ENCODE measurements around the gene PFKFB4.
"Not testable (repeated sequence)": the region's sequence is repeated elsewhere in the genome, so short reads cannot be mapped to it uniquely, and the experiment has no call there.

PFKFB4 gene

DNA sequence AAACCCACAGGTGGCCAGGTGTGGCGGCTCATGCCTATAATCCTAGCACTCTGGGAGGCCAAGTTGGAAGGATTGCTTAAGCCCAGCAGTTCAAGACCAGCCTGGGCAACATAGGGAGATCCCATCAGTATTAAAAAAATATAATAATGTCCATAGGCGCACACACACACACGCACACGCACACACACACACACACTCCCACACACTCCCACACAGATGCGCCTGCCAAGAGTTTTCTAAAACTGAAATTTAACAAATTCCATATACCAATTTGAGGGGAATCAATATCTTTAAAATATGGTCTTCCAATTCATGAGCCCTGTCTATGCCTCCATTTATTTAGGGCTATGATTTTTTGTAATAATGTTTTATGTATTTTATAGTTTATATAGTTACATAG lies 69.7 kb downstream of the PFKFB4 start:
- no peak for DNase-seq

DNA sequence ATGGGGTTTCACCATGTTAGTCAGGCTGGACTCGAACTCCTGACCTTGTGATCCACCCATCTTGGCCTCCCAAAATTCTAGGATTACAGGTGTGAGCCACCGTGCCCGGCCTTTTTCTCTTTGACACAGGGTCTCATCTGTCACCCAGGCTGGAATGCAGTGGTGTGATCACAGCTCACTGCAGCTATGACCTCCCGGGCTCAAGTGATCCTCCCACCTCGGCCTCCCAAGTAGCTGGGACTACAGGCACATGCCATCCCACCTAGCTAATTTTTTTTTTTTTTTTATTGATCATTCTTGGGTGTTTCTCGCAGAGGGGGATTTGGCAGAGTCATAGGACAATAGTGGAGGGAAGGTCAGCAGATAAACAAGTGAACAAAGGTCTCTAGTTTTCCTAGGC lies 73.8 kb downstream of the PFKFB4 start:
- not testable (repeated sequence) for DNase-seq

DNA sequence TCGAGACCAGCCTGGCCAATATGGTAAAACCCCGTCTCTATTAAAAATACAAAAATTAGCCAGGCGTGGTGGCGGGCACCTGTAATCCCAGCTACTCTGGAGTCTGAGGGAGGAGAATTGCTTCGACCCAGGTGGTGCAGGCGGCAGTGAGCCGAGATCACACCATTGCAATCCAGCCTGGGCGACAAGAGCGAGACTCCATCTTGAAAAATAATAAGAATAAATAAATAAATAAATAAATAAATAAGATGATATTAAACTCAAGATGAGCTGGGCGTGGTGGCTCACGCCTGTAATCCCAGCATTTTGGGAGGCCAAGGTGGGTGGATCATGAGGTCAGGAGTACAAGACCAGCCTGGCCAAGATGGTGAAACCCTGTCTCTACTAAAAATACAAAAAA lies 75.7 kb downstream of the PFKFB4 start:
- not testable (repeated sequence) for DNase-seq

DNA sequence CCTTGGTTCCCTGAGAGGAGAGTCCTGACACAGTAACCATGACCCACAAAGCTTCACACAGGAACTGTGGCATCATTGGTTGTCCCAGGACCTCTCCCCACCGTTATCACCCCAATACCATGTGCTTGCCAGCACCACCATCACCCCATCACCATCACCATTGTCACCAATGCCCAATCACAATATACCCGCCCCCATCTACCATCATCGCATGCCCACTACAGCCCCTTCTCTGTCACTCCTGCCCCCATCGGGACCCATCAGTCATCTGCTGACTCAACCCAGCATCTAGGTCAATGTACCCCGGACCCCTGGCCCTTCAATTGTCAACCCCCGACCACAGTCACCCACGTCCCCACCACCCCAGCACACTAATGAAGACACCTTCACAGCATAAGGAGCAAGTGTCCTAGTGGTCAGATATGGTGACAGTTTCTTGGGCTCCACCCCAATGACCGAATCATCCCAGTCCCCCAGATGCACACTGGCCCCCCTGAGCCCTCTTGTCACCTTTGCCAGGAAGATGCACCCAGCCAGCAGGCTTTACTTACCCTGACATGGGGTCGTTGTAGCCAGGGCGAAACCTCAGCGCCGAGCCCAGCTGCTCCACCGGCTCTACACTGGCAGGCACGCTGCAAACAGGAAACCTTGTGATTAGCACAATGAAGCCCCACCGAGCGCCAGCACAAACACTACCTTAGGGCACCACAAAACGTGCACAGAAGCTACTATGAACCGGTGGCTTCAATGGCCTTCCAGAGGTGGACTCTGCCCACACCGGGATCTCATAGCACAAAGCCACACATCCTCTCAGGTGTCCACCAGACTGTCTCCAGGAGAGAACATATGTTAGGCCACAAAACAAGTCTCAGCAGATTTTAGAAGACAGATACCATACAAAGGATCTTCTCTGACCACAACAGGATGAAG lies 77.7 kb downstream of the PFKFB4 start:
- peak; percentile 78 for DNase-seq

DNA sequence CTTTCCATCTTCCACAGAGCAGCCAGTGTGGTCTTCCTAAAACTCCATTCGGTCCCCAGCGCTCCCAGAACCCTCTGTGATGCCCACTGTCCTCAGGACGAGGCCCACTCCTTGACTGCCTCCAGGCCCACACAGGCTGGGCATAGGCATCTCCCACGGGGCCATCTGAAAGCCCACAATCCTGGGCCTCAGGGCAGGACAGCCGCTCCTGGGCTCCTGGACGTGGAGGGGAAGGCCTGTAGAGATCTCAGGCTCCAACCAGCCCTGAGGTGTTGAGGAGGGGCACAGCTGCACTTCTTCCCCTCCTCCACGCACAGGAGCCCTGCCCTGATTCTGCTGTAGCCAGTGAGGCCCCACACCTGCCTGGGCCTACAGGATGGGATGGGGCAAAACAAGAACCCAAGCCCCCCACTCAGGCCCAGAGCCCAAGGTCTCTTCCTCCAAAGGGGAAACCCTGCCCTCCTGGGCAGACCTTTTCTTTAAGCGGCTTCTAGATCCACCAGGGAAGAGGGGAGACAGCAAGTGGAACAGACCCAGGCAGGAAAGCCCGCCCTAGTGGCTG lies 78.6 kb downstream of the PFKFB4 start:
- DNase-seq: no peak

DNA sequence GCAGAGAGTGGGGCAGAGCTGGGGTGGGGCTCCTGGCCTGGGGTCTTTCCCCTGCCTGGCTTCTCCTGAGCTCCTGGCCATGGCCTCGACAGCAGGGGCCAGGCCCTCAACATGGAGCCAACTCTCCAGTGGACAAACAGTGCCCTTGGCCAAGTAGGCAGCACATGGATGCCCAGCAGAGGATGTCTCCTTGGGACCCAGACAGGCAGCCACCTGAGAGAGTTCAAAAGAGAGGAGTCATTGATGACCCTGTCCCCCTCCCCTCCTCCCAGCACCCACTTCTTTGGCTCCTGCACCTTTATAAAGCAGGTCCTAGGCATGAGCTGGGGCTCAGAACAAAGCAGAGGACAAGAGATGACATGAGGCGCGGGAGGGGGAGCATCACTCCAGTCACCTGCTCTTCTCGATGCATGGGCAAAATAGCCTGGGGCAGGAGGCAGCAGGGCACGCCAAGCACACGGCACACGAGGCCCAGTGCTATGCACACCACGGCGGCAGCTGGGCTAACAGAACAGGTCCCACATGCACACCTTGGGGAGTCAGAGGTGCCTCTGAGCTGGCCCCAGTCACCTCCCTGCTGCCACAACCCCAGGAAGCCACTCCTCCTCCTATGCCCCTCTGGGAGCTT lies 80.1 kb downstream of the PFKFB4 start:
- DNase-seq: no peak

DNA sequence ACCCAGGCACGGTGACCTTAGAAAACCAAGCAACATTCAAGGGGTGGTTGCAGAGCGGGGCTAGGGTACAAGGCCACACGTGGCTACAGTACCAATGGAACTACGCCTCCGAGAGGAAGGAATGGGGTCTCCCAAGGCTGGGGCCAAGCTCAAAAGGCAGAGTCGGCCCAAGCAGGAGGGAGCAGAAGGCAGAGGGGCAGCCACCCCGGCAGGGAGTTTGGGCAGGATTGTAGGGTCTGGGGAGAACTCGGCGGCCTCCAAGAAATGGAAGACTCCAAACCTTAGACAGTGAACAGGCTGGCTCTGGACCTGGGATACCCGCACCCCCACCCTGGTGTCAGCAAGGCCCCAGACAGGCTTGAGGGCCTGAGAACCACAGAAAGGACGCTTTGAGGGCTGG lies 81.4 kb downstream of the PFKFB4 start:
- DNase-seq: no peak

DNA sequence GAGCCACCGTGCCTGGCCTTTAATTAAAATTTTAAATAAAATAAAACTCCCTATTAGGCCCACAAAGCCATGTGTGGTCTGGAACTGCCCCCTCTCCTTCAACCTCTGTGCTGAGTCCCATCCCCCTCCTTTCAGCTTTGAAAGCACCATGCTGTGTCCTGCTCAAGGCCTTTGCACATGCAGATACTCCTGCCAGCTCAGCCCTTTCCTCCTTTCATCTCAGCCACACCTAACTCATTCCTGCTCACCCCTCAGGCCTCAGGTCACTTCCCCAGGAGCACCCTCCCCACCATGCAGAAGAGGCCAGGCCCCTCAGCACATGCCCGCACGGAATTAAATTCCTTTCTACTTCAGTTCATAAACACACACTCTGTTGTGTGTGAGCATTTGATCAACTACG lies 82.0 kb downstream of the PFKFB4 start:
- DNase-seq: no peak

DNA sequence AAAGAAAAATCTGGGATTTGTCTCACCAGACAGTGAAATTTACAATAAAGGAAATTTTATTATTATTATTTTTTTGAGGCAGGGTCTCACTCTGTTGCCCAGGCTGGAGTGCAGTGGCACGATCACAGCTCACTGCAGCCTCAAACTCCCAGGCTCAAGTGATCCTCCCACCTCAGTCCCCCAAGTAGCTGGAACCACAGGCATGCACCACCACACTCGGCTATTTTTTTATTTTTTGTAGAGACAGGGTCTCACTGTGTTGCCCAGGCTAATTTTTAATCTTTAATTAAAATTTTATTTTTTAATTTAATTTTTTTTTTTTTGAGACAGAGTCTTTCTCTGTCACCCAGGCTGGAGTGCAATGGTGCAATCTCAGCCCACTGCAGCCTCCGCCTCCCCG lies 82.6 kb downstream of the PFKFB4 start:
- not testable (repeated sequence) for DNase-seq

DNA sequence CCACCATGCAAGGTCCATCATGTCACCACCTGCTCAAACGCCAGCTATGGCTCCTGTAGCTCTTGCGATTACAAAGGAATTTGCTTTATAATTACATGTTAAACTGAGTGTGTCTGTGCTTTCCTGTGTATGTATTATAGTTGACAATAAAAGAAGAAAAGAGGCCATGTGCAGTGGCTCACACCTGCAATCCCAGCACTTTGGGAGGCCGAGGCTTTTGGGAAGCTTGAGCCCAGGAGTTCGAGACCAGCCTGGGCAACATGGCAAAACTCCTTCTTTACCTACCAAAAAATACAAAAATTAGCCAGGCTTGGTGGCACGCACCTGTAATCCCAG lies 83.0 kb downstream of the PFKFB4 start:
- DNase-seq: no peak

DNA sequence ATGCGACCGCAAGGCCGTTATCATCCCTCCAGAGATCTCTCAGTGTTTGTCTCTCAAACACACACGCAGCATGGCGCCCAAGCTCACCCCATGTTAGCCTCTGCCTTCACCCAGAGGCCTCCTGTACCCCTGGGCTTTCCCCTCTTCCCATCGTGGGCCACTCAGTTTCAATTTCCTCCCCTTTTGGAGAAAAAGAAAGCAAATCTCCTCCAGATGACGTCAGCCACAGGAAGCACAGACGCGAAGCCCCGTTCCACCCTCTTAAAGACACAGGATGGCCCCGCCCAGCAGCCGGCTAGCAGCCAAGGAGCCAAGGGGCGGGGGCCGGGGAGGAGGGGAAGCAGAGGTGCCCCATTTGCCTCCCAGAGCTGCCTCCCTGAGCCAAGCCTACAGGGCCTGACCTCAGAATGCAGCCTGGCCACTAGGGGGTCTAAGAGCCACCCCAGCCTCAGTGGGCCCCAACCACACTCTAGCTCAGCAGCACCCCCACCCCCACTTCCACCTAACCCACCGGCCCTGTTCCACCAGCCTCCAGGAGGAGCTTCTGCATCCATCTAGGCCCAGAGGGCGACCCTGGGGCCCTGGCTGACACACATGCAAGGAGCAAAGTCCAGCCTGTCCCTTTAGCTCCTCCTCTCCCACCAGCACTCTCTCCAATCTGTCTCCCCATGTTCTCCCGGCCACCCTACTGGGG lies 83.5 kb downstream of the PFKFB4 start:
- DNase-seq: peak; percentile 98

DNA sequence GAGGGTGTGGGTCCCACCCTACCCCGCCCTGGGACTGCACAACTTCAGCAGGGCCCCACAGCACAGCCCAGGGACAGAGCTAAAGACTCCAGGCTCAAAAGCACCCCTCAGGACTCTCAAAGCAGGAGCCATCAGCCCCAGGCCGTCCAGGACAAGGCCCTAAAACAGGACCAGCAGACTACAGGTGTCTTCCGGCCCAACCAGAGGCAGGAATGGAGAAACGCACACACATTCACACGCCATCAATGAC lies 84.0 kb downstream of the PFKFB4 start:
- DNase-seq: no peak

DNA sequence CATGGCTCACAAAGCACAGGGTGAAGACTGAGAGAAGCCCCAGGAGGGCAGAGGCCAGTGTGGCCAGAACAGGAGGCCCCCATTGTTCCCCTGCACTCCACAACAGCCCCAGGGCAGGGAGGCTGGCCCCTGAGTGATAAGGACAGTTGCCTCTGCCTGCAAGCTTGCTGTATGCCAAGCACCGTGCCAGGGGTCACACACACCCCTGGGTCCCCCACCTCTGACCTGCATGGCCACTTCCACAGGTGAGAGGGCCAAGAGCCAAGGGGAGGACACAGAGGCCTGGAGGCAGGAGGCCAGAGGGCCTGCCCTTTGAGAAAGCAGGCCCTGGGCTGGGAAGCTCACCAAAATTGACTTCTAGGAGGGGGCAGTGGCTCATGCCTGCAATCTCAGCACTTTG lies 86.3 kb downstream of the PFKFB4 start:
- DNase-seq: no peak

DNA sequence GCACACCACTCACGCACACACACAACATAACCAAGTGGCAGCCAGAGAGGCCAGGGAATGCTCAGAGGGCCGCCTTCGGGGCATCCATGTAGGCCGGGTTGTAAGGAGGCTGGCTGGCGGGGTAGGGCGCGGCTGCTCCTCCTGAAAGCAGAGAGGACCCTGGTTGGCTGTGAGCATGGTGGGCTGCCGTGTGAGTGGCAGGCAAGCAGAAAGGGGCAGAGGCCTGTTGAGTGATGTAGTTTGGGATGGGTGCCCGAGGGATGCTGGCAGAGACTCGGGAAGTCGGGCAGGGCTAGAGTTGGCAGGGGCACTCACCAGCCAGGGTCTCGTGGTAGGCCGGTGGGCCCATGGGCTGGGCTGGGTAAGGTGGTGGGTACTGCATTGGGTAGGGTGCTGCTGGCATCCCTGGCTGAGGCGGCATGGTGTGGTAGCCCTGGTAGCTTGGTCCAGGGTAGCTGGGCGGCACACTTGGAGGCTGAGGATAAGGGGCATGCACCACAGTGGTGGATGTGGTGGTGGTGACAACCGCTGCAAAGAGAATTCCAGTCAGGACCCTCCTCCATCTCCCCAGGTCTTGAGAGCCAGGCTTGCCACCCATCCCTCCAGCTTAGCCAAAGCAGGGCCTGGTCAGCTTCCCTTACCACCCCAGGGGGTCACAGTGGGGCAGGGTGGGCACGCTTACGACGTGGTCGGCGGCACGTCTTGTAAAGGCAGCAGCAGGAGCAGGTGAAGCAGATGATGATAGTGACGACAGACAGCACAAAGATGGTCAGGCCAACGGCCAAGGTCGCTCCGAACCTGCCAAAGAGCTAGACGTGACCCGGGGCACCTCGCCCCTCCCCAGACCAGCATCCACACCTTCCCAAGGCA lies 87.3 kb downstream of the PFKFB4 start:
- DNase-seq: no peak

DNA sequence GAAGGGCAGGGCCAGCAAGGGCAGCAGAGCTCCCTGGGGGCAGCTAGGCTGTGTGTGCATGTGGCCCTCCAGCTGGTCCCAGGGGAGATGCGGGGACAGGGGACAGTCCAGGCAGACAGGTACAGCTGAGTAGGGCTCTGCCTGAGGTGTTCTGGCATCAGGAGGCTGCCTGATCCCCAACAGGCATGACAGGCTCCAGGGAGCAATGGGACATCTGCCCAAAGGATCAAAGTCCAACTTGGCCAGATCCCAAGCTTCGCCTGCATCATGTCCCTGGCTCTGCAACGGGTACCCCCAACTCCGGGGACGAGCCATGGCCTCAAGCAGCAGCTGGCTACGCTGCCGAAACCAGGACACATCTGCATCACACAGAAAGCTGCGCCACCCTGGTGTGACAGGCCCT lies 88.3 kb downstream of the PFKFB4 start:
- DNase-seq: no peak

Data from CD4-positive, alpha-beta T cell treated with Interleukin-17A for 1 hour (primary cell).